ENCODE data around the gene SIDT1. TPM values are rescaled to one million over a fixed set of nuclear protein-coding genes. Genes with fewer than 3 reads are reported as not detected.
"Not testable (repeated sequence)": the region's sequence is repeated elsewhere in the genome, so short reads cannot be mapped to it uniquely, and the experiment has no call there.

Gene SIDT1
- total RNA-seq, 4 donors from 2014 or later: 62.5 to 116 (median 91.6) TPM

GRCh38 chr3:113631573-113631972 is 99.2 kb downstream of the SIDT1 start:
- Histone ChIP-seq H3K4me3 (no peak overlapping the region), H3K27ac (no peak overlapping the region), H3K36me3 (peaks cover 0 to 12% (median 0%) of the 10 kb centered on the region in 3 donors), H3K4me1 (peaks cover 0 to 5% (median 0%) of the 10 kb centered on the region in 4 donors), H3K27me3 (no peaks in the 10 kb centered on the region), H3K9me3 (no peaks in the 10 kb centered on the region)
- TF ChIP-seq POLR2A (IDR thresholded peaks at IDR 0.05): no peak
- no peak for DNase-seq

- DNase-seq: no peak
- Histone ChIP-seq H3K27ac (no peak overlapping the region), H3K4me1 (peaks cover 0 to 5% (median 0%) of the 10 kb centered on the region in 4 donors), H3K9me3 (no peaks in the 10 kb centered on the region), H3K36me3 (no peaks in the 10 kb centered on the region), H3K27me3 (no peaks in the 10 kb centered on the region), H3K4me3 (no peak overlapping the region)
- TF ChIP-seq CTCF (IDR thresholded peaks at IDR 0.05): no peak
- TF ChIP-seq POLR2A (IDR thresholded peaks at IDR 0.05): no peak
These were observed 102.6 kb downstream of the SIDT1 start for GRCh38 chr3:113634782-113635474.

GRCh38 chr3:113636034-113636433 is 103.7 kb downstream of the SIDT1 start:
- H3K4me3 ChIP-seq, H3K27me3 ChIP-seq, H3K27ac ChIP-seq, DNase-seq, H3K9me3 ChIP-seq, H3K36me3 ChIP-seq, H3K4me1 ChIP-seq: not testable (repeated sequence)

GRCh38 chr3:113637756-113638155 is 105.4 kb downstream of the SIDT1 start:
- no peak overlapping the region for H3K27ac ChIP-seq
- H3K36me3 ChIP-seq: no peaks in the 10 kb centered on the region
- DNase-seq: no peak
- no peak overlapping the region for H3K4me3 ChIP-seq
- no peaks in the 10 kb centered on the region for H3K27me3 ChIP-seq
- H3K9me3 ChIP-seq: no peaks in the 10 kb centered on the region
- TF ChIP-seq POLR2A (IDR thresholded peaks at IDR 0.05) (no peak), CTCF (IDR thresholded peaks at IDR 0.05) (no peak)
- H3K4me1 ChIP-seq: no peaks in the 10 kb centered on the region

- TF ChIP-seq CTCF (IDR thresholded peaks at IDR 0.05) (no peak), POLR2A (IDR thresholded peaks at IDR 0.05) (no peak)
- Histone ChIP-seq H3K9me3 (no peaks in the 10 kb centered on the region), H3K36me3 (no peaks in the 10 kb centered on the region), H3K4me3 (no peak overlapping the region), H3K4me1 (no peaks in the 10 kb centered on the region), H3K27me3 (no peaks in the 10 kb centered on the region), H3K27ac (no peak overlapping the region)
- DNase-seq: no peak
These were observed 106.6 kb downstream of the SIDT1 start for GRCh38 chr3:113638910-113639309.

GRCh38 chr3:113643583-113643982 is 111.2 kb downstream of the SIDT1 start:
- no peak for TF ChIP-seq CTCF (IDR thresholded peaks at IDR 0.05)
- no peak for TF ChIP-seq POLR2A (IDR thresholded peaks at IDR 0.05)

GRCh38 chr3:113648524-113648923 is 116.2 kb downstream of the SIDT1 start:
- Histone ChIP-seq H3K36me3 (no peaks in the 10 kb centered on the region), H3K27ac (no peak overlapping the region), H3K4me3 (no peak overlapping the region), H3K4me1 (no peaks in the 10 kb centered on the region), H3K27me3 (no peaks in the 10 kb centered on the region), H3K9me3 (peaks cover 0 to 7% (median 0%) of the 10 kb centered on the region in 4 donors)
- TF ChIP-seq POLR2A (IDR thresholded peaks at IDR 0.05) (no peak), CTCF (IDR thresholded peaks at IDR 0.05) (no peak)
- DNase-seq: no peak

More at GRCh38 chr3:113643583-113643982, 111.2 kb downstream of the SIDT1 start:
- Histone ChIP-seq H3K36me3 (no peaks in the 10 kb centered on the region), H3K27me3 (no peaks in the 10 kb centered on the region), H3K4me3 (no peak overlapping the region), H3K4me1 (no peaks in the 10 kb centered on the region), H3K9me3 (peaks cover 0 to 7% (median 0%) of the 10 kb centered on the region in 4 donors), H3K27ac (no peak overlapping the region)
- DNase-seq: no peak
